HG03521 (cell line): Measurements from ENCODE around the gene BRPF1.
A peak's percentile ranks its signal among the peaks of the same experiment; 100 is the strongest.

Experiments
- ATAC-seq: cut with Tn5 transposase; IDR thresholded peaks from one replicate; pipeline ENCODE4 v1.9.1; 2021; ENCODE audit warnings: mild to moderate bottlenecking, moderate library complexity; ENCODE audit not compliant: unreplicated experiment

The BRPF1 gene

GRCh38 chr3:9730657-9731205 lies 804 bp upstream of the BRPF1 start:
- peak; percentile 35 for ATAC-seq

GRCh38 chr3:9732080-9732739 lies 675 bp downstream of the BRPF1 start:
- peak; percentile 6 for ATAC-seq

GRCh38 chr3:9732740-9733115 lies 1.2 kb downstream of the BRPF1 start:
- no peak for ATAC-seq

GRCh38 chr3:9736831-9737230 lies 5.3 kb downstream of the BRPF1 start:
- no peak for ATAC-seq

- ATAC-seq, result no peak
Measured at GRCh38 chr3:9739181-9739580, 7.6 kb downstream of the BRPF1 start.

GRCh38 chr3:9742560-9742959 lies 11.0 kb downstream of the BRPF1 start:
- ATAC-seq, result no peak

- no peak for ATAC-seq
Measured at GRCh38 chr3:9743548-9743947, 12.0 kb downstream of the BRPF1 start.

- ATAC-seq, result no peak
Measured at GRCh38 chr3:9744162-9744561, 12.6 kb downstream of the BRPF1 start.

DNA sequence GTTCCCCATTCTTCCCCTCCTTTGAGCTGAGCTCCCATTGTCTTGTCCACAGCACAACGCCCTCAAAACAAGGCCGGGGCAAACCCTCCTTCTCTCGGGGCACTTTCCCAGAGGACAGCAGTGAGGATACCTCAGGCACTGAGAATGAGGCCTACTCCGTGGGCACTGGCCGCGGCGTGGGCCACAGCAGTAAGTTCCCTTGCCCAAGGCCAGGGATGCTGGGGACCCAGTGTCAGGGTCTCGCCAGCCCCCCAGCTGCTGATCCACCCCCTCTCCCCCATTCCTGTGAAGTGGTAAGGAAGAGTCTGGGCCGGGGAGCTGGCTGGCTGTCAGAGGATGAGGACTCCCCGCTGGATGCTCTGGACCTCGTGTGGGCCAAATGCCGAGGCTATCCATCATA lies 14.0 kb downstream of the BRPF1 start:
- ATAC-seq, result no peak

DNA sequence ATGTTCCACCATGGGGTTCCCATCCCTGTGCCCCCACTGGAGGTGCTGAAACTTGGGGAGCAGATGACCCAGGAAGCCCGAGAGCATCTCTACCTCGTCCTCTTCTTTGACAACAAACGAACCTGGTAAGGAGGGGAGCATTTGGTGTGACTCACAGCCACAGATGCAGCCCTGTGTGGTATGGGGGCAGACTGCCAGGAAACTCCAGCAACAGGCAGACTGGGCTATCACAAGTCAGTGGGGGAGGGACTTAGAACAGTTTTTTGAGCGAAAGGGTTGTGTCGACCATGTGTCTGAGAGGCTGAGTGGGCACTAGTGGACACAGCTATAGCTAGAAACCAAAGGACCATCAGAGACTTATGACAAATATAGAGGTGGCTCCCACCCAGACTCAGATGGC lies 14.8 kb downstream of the BRPF1 start:
- ATAC-seq, result no peak

DNA sequence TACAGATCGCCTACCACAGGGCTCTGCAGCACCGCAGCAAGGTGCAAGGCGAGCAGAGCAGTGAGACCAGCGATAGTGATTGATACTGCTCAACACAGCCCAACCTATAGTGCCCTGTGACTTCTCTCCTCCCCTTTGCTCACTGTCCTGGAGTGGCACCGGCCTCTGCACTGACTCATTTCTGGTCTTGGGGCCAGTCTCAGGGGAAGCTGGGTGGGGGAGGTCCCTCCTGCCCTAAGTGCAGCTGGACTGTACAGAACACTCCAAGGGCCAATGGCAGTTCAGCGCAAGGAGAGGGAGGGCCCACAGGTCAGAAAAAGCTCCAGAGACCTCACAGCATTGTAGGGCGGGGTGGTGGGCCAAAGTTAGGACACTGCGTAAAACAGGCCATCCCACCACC lies 15.7 kb downstream of the BRPF1 start:
- ATAC-seq, result no peak

DNA sequence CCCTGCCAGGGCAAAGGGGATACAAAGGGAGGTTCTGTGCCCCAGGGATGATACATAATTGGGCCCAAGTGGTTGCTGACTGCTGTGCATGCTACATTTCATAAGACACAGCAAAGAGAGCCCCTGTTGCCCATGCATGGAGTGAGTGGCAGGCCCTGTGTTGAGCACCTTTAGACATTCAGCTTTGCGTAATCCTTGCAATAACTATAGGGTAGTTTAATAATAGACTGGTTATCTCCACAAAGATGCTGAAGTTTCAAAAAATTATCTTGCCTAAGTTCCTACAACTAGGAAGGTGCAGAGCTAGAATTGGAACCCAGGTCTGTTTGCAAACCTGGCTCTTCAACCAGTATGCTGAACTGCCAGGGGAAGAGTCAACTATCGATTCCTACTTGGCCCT lies 16.5 kb downstream of the BRPF1 start:
- ATAC-seq, result no peak

- no peak for ATAC-seq
Measured at GRCh38 chr3:9749296-9749644, 17.7 kb downstream of the BRPF1 start.

DNA sequence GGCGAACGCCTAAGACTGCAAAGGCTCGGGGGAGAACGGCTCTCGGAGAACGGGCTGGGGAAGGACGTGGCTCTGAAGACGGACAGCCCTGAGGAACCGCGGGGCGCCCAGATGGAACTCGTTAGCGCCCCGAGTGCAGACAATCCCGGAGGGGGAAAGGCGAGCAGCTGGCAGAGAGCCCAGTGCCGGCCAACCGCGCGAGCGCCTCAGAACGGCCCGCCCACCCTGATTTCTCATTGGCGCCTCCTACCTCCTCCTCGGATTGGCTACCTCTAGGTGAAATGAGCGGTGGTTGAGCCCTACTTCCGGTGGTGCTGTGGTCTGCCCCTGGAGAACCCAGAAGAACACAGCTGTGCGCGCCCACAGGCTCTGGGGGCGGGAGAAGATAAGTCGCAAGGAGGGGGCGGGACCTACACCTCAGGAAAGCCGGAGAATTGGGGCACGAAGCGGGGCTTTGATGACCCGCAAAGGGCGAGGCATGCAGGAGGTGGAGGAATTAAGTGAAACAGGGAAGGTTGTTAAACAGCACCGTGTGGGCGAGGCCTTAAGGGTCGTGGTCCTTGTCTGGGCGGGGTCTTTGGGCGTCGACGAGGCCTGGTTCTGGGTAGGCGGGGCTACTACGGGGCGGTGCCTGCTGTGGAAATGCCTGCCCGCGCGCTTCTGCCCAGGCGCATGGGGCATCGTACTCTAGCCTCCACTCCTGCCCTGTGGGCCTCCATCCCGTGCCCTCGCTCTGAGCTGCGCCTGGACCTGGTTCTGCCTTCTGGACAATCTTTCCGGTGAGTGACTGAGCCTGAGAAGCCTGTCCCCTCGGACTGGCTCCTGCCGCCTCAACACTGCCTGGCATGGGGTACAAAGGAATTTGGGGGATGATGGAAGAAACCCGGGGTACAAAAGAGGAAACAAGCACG lies 18.4 kb downstream of the BRPF1 start, which contains the start of gene OGG1:
TSS of gene OGG1 (plus strand) at position 308 of the 911 bp plus-strand sequence. CDS start at position 643, 335 bp downstream.
- peak; percentile 91 for ATAC-seq

GRCh38 chr3:9750556-9751411 lies 19.2 kb downstream of the BRPF1 start:
- ATAC-seq, result no peak

DNA sequence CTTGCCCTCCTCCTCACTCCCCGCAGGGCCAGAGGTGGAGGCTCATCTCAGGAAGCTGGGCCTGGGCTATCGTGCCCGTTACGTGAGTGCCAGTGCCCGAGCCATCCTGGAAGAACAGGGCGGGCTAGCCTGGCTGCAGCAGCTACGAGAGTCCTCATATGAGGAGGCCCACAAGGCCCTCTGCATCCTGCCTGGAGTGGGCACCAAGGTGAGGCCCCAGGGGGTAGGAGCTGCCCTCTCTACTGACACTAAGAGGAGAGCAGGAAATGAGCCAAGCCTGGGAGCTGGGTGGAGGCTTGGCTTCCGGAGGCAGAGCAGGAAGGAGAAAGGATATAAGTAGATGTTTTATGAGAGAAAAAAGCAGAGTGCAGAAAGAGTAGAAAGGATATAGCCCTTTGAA lies 23.1 kb downstream of the BRPF1 start:
- no peak for ATAC-seq

DNA sequence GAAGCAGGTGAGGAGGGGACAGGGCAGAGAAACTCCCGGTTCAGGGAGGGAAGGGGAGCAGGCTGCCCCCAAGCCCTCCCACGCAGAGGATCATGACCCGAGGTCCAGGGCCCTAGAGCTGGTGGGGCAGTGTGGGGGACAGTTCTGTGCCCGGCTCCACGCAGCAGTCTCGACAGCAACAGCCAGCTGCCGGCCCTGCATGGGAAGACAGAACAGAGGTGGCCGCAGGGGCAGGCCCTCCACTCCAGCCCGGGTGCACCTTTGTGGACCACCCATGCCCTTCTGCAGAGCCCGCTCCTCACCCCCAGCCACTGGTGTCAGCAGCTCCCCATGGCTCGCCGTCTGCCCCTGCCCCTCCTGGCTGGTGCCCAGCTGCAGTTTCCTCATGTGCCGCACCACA lies 25.9 kb downstream of the BRPF1 start:
- ATAC-seq, result no peak

DNA sequence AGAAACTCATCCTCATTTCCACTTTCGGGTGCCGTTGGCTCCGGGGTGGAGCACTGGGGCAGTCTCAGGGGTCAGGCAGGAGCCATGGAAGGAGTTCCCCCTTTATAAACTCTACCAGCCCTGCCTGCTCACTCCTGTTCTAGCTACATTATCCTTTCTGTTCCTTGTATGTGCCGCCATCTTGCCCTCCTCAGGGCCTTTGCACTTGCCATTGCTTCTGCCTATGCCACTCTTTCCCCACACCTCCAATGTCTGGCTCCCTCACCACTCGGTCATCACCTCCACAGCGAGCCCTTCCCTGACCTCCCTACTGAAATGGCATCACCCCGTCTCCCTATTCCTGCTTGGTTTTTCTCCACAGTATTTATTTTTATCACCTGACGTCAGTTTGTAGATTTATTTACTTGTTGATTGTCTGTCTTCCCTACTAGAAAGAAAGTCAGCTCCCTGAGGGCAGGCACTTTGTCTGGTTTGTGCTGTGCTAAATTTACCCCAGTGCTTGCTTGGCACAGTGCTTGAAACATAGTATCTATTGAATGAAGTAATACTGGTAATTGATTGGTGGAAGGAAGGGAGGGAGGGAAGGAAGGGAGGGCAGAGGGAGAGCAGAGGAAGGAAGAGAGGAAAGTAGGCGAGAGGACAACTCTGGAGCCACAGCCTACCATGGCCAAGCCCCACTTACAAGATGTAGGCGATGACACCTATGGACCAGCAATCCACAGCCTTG lies 29.4 kb downstream of the BRPF1 start:
- no peak for ATAC-seq

DNA sequence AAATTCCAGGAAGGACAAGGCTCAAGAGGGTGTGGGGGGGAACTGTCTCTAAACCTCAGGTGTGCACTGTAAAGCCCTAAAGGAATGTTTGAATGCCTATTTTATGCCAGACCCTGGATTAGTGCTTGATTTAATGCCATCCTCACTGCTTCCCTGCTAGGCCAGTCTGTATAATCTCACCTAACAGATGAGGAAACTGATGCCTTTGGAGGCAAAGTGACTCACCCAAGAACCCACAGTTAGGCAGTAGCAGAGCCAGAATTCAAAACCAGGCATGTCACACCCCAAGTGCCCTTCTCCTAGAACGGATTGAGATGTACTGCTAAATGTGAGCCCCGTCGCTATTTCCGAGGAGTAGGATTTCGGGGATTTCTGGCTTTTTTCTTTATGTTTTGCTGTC lies 30.4 kb downstream of the BRPF1 start:
- ATAC-seq, result no peak

DNA sequence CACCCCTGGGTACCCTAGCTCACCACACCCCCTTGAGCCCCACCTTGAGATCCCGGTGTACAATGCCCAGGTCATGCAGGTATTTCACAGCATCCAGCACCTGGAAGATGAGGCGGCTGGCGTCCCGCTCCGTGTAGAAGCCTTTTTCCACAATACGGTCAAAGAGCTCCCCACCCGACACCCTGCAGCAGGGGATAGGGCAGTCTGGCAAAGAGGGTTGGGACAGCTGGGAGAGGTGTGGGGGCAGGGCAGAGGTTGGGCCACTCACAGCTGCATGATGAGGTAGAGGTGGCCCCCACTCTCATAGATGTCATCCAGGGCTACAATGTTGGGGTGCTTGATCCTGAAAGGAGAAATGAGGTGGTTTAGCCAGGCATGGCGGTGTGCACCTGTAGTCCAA lies 31.3 kb downstream of the BRPF1 start:
- ATAC-seq, result no peak
